Mesenteric fat pad (tissue), 1 donor: Measurements from ENCODE around the gene MEIOSIN. TPM values are rescaled to one million over a fixed set of nuclear protein-coding genes. Genes with fewer than 3 reads are reported as not detected.

Source experiments
- DNase-seq: peaks from one replicate; pipeline ENCODE4 v3.0.0-alpha.2; 2020; ENCODE audit warnings: low spot score
- total RNA-seq: library from RNA; stranded (reverse); fragmentation: NEBNext Ultra II Directional; extraction: Animal tissue kit (Norgen Biotek cat#: 25700); gene quantifications from one replicate; pipeline ENCODE4 v1.2.1, GENCODE V29; 2021
- donor health status: DM: yes; HTN: yes; CAD: no.

The MEIOSIN gene
- total RNA-seq, 1 donor from 2014 or later = not detected

DNA sequence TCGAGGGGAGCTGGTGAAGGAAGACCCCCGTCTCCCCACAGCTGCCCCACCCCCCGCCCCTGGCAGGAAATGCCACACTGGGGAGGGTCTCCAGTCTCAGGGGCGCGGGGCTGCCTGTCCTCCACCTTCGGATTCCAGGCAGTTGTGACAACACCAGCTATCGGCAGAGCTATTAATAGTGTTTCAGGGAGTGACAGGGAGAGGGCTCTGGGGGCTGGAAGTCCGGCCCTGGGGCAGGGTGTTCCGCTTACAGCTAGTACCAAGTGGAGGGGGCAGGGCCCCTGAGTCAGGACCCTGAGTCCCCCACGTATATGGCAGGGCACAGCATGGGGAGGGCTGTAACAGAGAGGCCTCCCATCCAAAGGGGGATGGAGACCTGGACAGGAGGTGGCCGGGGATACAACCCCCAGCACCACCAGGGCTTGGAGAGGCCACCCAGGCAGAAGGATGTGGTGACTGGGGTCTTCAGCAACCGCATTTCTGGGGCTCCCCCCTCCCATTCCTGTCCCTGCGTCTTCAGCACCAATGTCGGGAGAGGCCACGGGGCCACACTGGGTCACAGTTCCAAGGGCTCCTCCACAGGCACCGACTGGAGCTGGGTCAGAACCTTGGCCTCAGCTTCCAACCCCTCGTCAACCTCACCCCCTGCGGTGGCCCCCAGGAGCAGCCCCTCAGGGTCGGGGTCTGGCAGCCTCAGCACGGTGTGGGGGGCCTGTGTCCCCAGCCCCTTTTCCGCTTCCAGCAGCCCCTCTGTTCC lies 31.9 kb downstream of the MEIOSIN start:
- DNase-seq = no peak

DNA sequence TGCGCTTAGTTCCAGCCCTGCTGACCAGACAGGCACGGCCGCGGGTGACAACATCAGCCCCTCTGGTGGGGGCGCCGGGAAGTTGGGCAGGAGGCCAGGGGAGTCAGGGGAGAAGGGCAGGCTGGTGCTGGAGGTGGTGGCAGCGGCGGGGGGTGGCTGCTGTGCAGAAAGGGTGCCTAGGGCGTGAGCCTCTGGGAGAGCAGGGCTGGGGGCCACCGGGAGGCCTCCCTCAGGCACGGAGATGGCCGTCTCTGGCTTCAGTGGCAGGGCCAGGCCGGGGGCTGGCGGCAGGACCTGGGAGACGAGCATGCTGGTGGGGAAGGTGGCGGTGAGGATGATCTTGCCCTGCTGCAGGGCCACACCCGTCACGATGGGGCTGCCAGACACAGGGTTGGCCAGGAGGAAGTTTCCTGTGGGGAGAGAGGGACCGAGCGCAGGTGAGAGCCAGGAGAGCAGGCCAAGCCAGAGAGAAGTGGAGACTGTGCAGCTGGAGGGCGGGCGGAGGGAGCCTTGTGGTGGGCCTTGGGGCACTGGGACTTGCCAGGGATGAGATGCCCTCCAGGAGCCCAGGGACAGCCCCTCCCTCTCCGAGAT lies 32.6 kb downstream of the MEIOSIN start:
- DNase-seq = no peak

DNA sequence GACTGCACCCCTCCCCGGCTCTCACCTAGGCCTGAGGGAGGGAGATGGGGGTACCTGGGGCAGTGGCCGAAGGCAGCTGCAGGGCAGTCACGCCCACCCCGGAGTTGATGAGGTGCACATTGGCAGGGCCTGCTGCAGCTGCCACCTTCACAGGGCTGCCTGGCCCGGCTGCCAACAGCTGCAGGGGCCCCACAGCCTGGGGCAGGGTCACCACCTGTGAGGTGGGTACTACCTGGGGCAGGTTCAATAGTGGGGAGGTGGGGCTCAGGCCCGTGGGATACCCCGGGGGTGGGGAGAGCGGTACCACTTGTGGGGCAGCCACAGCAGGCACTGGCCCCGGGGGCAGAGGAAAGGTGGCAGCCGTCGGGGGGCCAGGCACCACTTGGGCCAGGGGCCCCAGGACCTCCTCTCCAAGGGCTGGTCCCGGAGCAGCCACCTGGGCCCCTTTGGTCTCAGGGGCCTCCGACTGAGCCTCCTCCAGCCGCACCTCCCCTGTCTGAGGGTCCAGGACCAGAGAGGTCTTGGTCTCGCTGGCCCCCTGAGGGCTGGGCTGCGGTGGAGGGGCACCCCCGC lies 33.1 kb downstream of the MEIOSIN start:
- DNase-seq = no peak

DNA sequence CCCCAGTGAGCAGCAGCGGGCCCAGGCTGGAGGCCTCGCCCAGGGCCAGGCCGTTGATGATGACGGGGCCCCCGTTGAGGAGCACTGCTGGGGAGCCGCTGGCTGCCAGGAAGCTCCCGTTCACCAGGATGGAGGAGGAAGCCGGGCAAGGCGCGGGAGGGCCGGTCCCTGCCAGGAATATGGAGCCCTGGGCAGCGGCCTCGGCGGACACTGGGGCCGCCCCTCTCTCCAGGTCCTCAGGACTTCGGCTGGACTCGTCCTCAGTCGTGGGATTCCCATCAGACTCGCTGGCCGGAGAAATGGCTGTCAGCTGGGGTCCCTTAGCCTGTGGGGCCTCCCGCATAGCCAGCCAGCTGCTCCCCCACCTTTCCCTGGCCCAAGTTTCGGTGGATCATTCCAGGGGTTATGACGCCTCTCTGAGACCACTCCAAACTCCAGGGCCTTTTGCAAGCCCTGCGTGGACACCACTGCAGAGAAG lies 33.7 kb downstream of the MEIOSIN start:
- DNase-seq = no peak

DNA sequence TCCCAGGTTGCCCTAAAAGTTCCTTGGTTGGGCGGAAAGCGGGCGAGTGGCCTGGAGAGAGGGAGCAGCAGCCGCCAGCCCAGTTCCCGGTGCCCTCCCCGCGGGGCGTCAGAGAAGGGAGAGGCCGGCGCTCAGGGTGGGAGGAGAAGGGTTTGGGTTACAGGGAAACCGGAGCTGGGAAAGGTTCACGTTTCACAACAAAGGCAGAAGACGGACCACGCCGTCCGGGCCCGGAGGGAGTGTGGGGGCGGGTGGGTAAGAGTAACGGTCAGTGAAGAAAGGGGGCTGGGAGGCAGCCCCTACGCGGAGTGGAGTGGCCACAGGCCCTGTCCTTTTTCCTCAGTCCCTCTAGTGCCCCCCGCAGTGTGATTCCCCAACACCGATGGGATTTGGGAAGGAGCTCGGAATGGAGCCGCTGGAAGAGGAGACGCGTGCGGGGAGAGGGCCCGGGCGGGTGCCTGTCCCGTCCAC lies 34.2 kb downstream of the MEIOSIN start:
- DNase-seq = no peak

DNA sequence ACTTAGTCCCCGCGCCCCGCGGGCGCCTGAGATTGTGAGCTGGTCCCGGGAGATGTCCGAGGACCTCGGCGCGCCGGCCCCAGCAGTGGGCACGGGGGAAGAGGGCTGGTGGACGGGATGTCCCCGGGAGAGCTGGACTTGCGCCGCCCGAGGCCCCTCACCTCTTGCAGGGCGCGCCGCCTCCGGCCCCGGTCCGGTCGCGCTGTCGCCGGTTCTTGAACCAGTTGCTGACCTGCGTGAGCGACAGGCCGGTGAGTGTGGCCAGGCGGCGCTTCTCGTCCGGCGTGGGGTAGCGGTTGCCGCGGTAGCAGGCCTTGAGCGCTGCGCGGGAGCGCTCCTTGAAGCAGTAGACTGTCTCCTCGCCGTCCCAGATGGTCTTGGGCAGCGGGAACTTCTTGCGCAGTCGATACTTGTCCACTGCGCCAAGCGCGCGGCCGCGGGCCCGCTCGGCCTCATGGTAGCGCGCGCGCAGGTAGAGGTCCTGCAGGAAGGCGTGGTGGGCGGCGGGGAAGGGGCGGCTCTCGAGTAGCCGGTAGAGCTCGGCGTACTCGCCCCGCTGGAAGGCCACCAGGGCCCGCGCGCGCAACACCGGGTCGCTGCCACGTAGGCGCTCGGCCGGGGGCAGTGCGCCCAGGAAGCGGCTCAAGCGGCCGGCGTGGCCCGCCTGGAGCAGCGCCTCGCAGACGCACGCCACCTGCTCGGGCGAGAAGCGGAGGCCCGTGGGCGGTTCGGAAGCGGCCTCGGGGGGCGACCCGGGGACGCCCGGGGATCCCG lies 34.8 kb downstream of the MEIOSIN start:
- no peak for DNase-seq

DNA sequence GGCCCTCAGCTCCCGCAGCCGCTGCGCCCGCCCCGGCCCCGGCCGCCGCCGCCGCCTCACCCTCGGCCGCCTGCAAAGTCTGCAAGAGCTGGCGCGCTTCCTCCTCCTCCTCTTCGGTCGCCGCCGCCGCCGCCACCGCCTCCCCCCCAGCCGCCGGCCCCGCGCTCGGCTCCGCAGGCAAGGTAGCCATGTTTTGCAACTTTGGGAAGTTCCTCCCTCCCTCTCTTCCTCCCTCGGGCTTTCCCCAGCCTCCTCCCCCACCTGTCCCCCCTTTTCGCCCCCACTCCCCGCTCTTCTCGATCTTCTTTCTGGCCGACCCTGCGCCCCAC lies 35.4 kb downstream of the MEIOSIN start:
- no peak for DNase-seq

DNA sequence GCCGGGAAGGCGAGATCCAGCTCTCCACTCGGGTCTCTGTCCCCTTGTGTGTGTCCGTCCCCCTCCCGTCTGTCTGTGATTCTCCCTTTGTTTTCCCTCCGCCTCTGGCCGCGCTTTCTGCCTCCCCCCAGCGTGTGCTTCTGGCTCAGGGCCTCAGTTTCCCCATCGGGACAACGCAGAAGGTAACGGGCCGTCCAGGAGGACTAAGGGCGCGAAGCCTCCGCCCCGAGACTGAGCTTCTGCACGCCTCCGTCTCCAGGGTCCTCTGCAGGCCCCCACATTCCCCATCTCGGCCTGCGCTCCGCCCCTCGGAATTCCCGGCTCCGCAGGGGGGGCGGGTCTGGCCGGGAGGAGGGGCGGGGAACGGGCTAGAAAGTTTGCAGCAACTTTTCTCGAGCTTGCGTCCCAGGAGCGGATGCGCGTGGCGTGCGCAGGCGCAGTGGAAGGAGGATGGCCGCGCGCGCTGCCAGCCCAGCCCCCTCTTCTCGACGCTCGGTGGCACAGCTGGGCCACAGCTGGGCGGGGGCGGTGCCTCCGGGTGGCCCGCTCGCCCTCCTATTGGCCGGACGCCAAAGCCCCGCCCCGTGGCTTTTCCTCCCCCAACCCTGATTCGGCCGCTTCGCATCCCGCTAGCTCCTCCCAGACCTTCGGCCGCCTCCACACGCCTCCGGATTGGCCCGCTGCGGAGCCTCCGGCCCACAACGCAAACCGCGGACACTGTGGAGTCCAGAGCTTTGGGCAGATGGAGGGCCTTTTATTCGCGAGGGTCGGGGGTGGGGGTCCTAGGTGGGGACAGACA lies 35.9 kb downstream of the MEIOSIN start, which contains the start of gene SIX5:
SIX5 (minus strand) TSS at position 269 of the 799 bp plus-strand sequence. CDS start 408 bp downstream, outside the sequence.
- peak; percentile 100 for DNase-seq

DNA sequence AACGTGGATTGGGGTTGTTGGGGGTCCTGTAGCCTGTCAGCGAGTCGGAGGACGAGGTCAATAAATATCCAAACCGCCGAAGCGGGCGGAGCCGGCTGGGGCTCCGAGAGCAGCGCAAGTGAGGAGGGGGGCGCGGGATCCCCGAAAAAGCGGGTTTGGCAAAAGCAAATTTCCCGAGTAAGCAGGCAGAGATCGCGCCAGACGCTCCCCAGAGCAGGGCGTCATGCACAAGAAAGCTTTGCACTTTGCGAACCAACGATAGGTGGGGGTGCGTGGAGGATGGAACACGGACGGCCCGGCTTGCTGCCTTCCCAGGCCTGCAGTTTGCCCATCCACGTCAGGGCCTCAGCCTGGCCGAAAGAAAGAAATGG lies 36.6 kb downstream of the MEIOSIN start:
- no peak for DNase-seq

DNA sequence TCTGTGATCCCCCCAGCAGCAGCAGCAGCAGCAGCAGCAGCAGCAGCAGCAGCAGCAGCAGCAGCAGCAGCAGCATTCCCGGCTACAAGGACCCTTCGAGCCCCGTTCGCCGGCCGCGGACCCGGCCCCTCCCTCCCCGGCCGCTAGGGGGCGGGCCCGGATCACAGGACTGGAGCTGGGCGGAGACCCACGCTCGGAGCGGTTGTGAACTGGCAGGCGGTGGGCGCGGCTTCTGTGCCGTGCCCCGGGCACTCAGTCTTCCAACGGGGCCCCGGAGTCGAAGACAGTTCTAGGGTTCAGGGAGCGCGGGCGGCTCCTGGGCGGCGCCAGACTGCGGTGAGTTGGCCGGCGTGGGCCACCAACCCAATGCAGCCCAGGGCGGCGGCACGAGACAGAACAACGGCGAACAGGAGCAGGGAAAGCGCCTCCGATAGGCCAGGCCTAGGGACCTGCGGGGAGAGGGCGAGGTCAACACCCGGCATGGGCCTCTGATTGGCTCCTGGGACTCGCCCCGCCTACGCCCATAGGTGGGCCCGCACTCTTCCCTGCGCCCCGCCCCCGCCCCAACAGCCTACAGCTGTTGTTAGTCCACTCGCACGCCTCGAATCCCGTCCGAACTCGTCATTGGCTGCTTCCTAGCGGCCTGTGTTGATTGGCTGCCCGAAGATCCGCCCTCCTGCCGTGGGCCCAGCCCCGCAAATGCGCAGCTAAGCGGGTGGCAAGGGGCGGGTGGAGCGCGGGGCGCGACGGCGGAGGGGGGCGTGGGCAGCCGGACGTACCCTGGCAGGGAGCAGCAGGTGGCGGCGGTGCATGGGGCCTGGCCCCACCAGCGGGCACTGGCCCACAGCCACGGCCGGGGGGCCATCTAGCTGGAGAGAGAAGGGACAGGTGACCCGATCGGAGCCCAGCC lies 37.2 kb downstream of the MEIOSIN start:
- DNase-seq = peak; percentile 97

DNA sequence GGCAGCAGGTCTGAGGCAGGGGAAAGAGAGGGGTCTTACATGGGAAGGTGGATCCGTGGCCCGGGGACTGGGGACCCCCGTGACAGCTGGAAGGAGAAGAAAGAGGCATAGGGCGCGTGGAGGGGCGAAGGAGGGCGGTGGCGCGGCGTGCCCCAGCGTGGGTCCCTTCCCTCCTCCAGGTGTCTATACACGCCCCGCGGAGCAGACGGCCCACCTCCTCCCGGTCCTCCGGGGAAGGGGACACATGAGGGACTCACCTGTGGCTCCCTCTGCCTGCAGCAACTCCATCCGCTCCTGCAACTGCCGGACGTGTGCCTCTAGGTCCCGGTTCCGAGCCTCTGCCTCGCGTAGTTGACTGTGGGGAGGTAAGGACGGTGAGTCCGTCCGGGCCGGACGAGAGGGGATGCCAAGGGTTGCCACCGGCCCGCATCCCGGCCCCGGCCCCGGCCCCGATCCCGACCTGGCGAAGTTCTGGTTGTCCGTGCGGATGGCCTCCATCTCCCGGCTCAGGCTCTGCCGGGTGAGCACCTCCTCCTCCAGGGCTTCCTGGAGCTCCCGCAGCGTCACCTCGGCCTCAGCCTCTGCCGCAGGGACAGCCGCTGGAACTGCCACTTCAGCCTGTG lies 38.2 kb downstream of the MEIOSIN start:
- DNase-seq = no peak

DNA sequence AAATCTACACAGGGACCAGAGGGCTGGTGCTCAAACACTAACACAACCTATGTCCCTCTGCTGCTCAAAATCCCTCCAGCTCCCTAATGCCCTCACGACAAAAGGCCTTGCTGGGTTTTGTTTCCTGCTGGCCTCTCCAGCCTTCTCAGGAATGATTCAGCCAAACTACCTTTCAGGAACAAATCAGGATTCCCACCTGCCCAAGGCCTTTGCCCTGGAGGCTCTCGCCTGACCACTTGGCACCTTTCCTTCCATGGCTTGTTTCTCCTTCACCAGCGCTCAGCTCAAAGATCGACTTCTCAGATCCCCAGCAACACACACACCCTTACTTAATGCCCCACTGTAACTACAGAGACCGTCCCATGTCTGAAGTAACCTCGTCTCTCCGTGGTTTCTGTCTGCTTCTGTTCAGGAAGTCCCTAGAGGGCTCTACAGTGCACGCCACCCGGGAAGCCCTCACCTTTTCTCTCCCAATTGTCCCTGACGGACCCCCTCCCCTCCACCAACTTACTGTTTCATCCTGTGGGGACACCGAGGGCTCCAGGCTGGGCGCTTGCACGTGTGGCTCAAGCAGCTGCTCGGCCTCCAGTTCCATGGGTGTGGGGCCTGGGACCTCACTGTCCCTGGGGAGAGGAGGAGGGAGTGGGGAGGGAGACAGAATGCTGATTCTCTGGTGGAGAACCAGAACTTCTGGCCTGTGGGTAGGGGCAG lies 39.0 kb downstream of the MEIOSIN start:
- DNase-seq = no peak

DNA sequence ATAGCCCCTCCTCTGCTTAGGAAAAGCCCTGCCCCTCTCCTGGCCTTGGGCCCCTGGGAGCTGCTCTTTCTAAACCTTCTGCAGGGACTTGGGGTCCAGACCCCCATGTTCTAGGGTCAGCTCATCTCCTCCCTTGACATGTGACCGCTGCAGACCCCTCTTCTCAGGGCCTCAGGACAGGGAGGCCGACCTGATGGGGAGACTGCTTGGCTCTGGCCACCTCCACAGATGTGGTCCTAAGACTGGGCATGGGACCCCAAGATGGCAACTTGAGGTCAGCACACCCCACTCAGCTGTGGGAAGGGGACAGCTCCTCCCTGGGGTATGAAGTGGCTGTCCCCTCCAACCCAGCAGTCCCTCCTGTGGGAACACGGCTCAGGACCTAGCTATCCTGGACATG lies 39.7 kb downstream of the MEIOSIN start:
- no peak for DNase-seq

DNA sequence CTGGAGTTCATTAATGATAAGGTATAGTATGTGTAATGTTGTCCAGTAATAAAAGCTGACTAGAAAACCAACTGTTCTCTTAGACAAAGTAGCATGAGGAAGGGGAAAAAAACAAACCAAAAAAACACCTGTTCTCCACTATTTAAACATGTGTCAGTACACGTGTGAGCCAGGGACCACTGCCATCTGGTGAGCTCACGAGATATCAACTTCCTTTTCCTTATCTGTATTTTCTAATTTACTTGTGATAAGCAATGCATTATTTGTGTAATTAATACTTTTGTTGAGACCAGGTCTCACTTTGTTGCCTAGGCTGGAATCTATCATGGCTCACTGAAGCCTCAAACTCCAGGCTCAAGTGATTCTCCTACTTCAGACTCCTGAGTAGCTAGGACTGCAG lies 40.1 kb downstream of the MEIOSIN start:
- DNase-seq = no peak

DNA sequence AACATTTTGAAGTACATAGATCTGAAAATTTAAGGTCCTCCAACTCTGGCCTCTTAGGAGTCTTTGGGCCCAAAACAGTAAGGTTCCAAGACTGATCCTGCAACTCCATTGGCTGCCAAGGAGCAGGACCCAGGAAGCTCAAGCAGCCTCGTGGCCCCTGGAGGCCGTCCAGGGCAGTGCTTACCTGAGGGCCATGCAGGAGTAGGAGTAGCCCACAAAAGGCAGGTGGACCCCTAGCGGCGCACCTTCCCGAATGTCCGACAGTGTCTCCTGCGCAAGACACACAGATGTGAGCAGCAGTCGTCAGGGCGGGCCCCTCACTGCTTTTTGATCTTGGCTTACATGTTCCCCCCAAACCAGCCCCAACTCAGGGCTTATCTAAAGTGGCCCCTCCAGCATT lies 41.5 kb downstream of the MEIOSIN start:
- DNase-seq = no peak

DNA sequence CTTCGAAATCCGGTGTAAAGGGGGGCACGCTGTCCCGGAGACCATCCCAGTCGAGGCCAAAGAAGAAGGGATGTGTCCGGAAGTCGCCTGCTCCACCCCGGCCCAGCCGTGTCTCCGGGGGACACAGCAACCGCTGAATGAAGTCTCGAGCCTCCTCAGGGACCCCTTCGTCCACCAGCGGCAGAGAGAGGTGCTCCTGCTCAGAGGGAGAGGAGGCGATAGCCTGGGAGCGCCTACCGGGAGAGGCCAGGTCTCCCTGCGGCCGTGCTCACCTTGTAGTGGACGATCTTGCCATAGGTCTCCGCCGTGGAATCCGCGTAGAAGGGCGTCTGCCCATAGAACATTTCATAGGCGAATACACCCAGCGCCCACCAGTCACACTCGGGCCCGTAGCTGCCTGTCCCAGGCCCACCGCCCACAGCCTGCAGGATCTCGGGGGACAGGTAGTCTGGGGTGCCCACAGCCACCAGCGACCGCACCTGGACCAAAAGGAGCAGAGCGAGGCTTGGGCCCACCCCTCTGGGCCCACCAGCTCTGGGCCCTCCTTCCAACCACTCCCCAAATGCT lies 44.2 kb downstream of the MEIOSIN start:
- no peak for DNase-seq

DNA sequence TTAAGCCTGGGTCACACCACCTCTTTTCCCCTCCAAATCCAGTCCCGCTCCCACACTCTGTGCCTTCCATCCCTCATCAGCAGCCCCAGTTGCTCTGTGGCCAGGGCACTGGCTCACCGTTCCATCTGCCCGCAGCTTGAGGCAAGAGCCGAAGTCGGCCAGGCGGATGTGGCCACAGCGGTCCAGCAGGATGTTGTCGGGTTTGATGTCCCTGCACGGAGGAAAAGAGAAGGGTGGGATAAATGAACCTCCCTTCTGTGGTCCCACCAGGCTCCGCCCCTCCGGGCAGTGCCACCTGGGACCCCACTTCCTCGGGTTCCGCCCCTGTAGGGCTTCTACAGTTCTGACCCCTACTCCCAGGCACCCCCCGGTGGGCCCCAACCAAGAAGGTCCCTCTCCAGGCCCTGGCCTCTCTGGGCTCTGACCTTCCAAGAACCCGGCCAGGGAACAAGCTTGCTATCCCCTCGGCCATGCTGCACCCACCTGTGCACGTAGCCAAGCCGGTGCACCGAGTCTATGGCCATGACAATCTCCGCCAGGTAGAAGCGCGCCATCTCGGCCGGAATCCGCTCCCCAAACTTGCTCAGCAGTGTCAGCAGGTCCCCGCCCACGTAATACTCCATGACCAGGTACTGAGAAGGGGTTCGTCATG lies 44.9 kb downstream of the MEIOSIN start:
- no peak for DNase-seq
